Caco-2 (cell line): ENCODE measurements around the gene TMX1. TPM values are rescaled to one million over a fixed set of nuclear protein-coding genes. Genes with fewer than 3 reads are reported as not detected.

Experiments
- BruUV-seq: library from RNA; stranded (reverse); fragments of 400-500 nt; replicated peaks from 2 replicates; lab custom pipeline; 2021; lab: Mats Ljungman, UMichigan
- CTCF ChIA-PET: fragments of 300-600 bp; sonication (Branson Sonifier 250); formaldehyde crosslinking; loops from one replicate; lab custom pipeline; 2022; ENCODE audit warnings: antibody characterized with exemption; lab: Charles Lee
- POLR2A ChIA-PET: fragments of 300-600 bp; sonication (Branson Sonifier 250); formaldehyde crosslinking; loops from one replicate; lab custom pipeline; 2022; ENCODE audit warnings: antibody characterized with exemption; lab: Charles Lee
- DNase-seq, 2 experiments: peaks; one replicate each; pipeline versions ENCODE4 v3.0.0 to v3.0.0-alpha.2; 2020 to 2022
- H3K27me3 ChIP-seq: replicated peaks from 2 replicates; pipeline ENCODE4 v1.6.0; 2011; ENCODE audit warnings: low read length; ENCODE audit not compliant: control insufficient read depth, insufficient read depth
- H3K36me3 ChIP-seq: 2 replicates; pipeline ENCODE4 v1.5.1; 2011; ENCODE audit warnings: low read length; ENCODE audit not compliant: control insufficient read depth, insufficient read depth
- H3K4me1 ChIP-seq: fragments of 250-450 bp; sonication (Bioruptor Pico); 2 replicates; pipeline ENCODE4 v1.5.1; 2020; ENCODE audit warnings: mild to moderate bottlenecking
- H3K4me3 ChIP-seq: 2 replicates; pipeline ENCODE4 v1.5.1; 2011; ENCODE audit warnings: low read depth, mild to moderate bottlenecking, control low read depth, low read length
- H3K9me3 ChIP-seq: fragments of 250-450 bp; sonication (Bioruptor Pico); 2 replicates; pipeline ENCODE4 v1.5.1; 2020; ENCODE audit warnings: mild to moderate bottlenecking, moderate library complexity
- H3K27ac Mint-ChIP-seq: one replicate; pipeline ENCODE4 v1.8.0; 2022; ENCODE audit warnings: mixed read lengths; ENCODE audit not compliant: unreplicated experiment
- H3K27me3 Mint-ChIP-seq: one replicate; pipeline ENCODE4 v1.8.0; 2022; ENCODE audit warnings: mixed read lengths; ENCODE audit not compliant: insufficient read depth, unreplicated experiment
- H3K36me3 Mint-ChIP-seq: one replicate; pipeline ENCODE4 v1.8.0; 2022; ENCODE audit warnings: mild to moderate bottlenecking, mixed read lengths; ENCODE audit not compliant: insufficient read depth, unreplicated experiment
- H3K4me1 Mint-ChIP-seq: one replicate; pipeline ENCODE4 v1.8.0; 2022; ENCODE audit warnings: low read depth, mixed read lengths; ENCODE audit not compliant: unreplicated experiment
- H3K4me3 Mint-ChIP-seq: one replicate; pipeline ENCODE4 v1.8.0; 2022; ENCODE audit warnings: mild to moderate bottlenecking, moderate library complexity, mixed read lengths; ENCODE audit not compliant: unreplicated experiment
- H3K9me3 Mint-ChIP-seq: one replicate; pipeline ENCODE4 v1.8.0; 2022; ENCODE audit warnings: mixed read lengths; ENCODE audit not compliant: unreplicated experiment
- intact Hi-C: fragments of 100-400 bp; cut with micrococcal nuclease; formaldehyde crosslinking; loops from one replicate; pipeline ENCODE4 v1.10.0; 2022; ENCODE audit not compliant: unreplicated experiment
- total RNA-seq: library from RNA; stranded (reverse); gene quantifications from 2 replicates; pipeline ENCODE4 v1.2.3, GENCODE V29; 2022
- TF ChIP-seq, protein P1 (sequence below), 2 experiments: fragments of 200-600 bp in 1 of 2; IDR thresholded peaks; 1 replicate in 1 of 2; 2 replicates in 1 of 2; pipeline versions ENCODE4 v1.5.1 to v1.8.0; 2011 to 2022; ENCODE audit warnings: antibody characterized with exemption in 1 of 2, control low read depth in 1 of 2, inconsistent platforms in 1 of 2, low read depth in 1 of 2, low read length in 1 of 2, mild to moderate bottlenecking in 1 of 2, moderate library complexity in 1 of 2; ENCODE audit not compliant: insufficient read depth in 1 of 2, severe bottlenecking in 1 of 2, unreplicated experiment in 1 of 2

The TMX1 gene
- total RNA-seq, 1 experiment from 2014 or later = 44.7 TPM

DNA sequence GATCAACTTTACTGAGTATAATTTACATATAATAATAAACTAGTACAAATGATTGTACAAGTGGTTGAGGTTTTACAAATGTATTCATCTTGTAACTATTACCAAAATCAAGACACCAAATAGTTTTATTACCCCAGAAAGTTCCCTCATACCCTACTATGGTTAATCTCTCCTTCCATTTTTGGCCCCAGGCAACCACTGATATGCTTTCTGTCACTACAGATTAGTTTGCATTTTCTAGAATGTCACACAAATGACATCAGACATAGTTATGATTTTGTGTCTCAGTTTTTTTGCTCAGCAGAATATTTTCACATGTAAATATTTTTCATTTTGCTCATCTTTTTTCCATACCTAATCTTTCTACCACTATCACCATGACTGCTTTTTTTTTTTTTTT lies 49.1 kb downstream of the TMX1 start:
- no peak overlapping the region for H3K27ac Mint-ChIP-seq
- TF ChIP-seq, protein P1, sequence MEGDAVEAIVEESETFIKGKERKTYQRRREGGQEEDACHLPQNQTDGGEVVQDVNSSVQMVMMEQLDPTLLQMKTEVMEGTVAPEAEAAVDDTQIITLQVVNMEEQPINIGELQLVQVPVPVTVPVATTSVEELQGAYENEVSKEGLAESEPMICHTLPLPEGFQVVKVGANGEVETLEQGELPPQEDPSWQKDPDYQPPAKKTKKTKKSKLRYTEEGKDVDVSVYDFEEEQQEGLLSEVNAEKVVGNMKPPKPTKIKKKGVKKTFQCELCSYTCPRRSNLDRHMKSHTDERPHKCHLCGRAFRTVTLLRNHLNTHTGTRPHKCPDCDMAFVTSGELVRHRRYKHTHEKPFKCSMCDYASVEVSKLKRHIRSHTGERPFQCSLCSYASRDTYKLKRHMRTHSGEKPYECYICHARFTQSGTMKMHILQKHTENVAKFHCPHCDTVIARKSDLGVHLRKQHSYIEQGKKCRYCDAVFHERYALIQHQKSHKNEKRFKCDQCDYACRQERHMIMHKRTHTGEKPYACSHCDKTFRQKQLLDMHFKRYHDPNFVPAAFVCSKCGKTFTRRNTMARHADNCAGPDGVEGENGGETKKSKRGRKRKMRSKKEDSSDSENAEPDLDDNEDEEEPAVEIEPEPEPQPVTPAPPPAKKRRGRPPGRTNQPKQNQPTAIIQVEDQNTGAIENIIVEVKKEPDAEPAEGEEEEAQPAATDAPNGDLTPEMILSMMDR (IDR thresholded peaks at IDR 0.05; ENCODE audit: insufficient read depth in 1 of 2, low read depth in 1 of 2, low read length in 1 of 2, severe bottlenecking in 1 of 2, unreplicated experiment in 1 of 2) = no peak
- Histone ChIP-seq H3K27me3 (no peaks in the 10 kb centered on the region), H3K4me1 (no peaks in the 10 kb centered on the region), H3K36me3 (no peaks in the 10 kb centered on the region), H3K9me3 (no peaks in the 10 kb centered on the region), H3K4me3 (no peak overlapping the region)
- ChIA-PET POLR2A (no interaction called here), CTCF (no interaction called here)
- no peaks in the 10 kb centered on the region for H3K36me3 Mint-ChIP-seq
- intact Hi-C loops = loop anchor here (10.0 kb wide), 2 partner anchors 236 to 266 kb away; no protein-coding TSS in a partner anchor
- H3K4me1 Mint-ChIP-seq = no peaks in the 10 kb centered on the region
- BruUV-seq = no TSS peak
- no peak for DNase-seq
- no peak overlapping the region for H3K4me3 Mint-ChIP-seq
- H3K9me3 Mint-ChIP-seq = no peaks in the 10 kb centered on the region
- H3K27me3 Mint-ChIP-seq = no peaks in the 10 kb centered on the region

DNA sequence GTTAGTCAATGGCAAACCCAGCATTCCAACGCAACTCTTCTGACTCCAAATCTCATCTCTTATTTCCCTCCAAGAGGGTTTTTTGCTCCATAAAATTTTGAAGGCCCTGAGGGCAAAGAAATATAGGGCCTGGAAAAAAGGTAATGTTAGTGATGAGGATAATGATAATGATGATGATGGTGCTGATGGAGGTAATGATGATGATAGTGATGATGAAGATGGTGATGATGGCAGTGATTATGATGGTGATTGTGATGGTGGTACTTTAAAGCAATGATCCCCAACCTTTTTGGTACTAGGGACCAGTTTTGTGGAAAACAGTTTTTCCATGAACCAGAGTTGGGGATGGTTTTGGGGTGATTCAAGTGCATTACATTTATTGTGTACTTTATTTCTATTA lies 50.1 kb downstream of the TMX1 start:
- no peaks in the 10 kb centered on the region for H3K27me3 Mint-ChIP-seq
- BruUV-seq = no TSS peak
- no peak for DNase-seq
- Histone ChIP-seq H3K27me3 (no peaks in the 10 kb centered on the region), H3K4me1 (no peaks in the 10 kb centered on the region), H3K36me3 (no peaks in the 10 kb centered on the region), H3K9me3 (no peaks in the 10 kb centered on the region), H3K4me3 (no peak overlapping the region)
- H3K4me3 Mint-ChIP-seq = no peak overlapping the region
- intact Hi-C loops = no loop called here
- TF ChIP-seq, protein P1 (IDR thresholded peaks at IDR 0.05; ENCODE audit: insufficient read depth in 1 of 2, low read depth in 1 of 2, low read length in 1 of 2, severe bottlenecking in 1 of 2, unreplicated experiment in 1 of 2) = no peak
- H3K4me1 Mint-ChIP-seq = no peaks in the 10 kb centered on the region
- ChIA-PET CTCF (no interaction called here), POLR2A (no interaction called here)
- H3K9me3 Mint-ChIP-seq = no peaks in the 10 kb centered on the region
- no peak overlapping the region for H3K27ac Mint-ChIP-seq
- H3K36me3 Mint-ChIP-seq = no peaks in the 10 kb centered on the region

- intact Hi-C loops = no loop called here
- no peaks in the 10 kb centered on the region for H3K36me3 Mint-ChIP-seq
- H3K27me3 Mint-ChIP-seq = no peaks in the 10 kb centered on the region
- Histone ChIP-seq H3K9me3 (no peaks in the 10 kb centered on the region), H3K27me3 (no peaks in the 10 kb centered on the region), H3K4me3 (no peak overlapping the region), H3K4me1 (no peaks in the 10 kb centered on the region), H3K36me3 (no peaks in the 10 kb centered on the region)
- H3K4me1 Mint-ChIP-seq = peaks cover 5% of the 10 kb centered on the region
- no peak for DNase-seq
- TF ChIP-seq, protein P1 (IDR thresholded peaks at IDR 0.05; ENCODE audit: insufficient read depth in 1 of 2, low read depth in 1 of 2, low read length in 1 of 2, severe bottlenecking in 1 of 2, unreplicated experiment in 1 of 2) = no peak
- no peak overlapping the region for H3K27ac Mint-ChIP-seq
- H3K9me3 Mint-ChIP-seq = no peaks in the 10 kb centered on the region
- BruUV-seq = no TSS peak
- POLR2A ChIA-PET = no interaction called here
- CTCF ChIA-PET = interaction anchor here (0.6 kb wide), 1 partner anchor 19 kb away, joined by 8 read pairs; no protein-coding TSS in a partner anchor
- no peak overlapping the region for H3K4me3 Mint-ChIP-seq
Measured at GRCh38 chr14:51291016-51291415, 51.0 kb downstream of the TMX1 start.
